ENCODE data around the gene SEC61A2.
"Not testable (repeated sequence)": the region's sequence is repeated elsewhere in the genome, so short reads cannot be mapped to it uniquely, and the experiment has no call there.

The SEC61A2 gene

GRCh38 chr10:12129222-12130111, at the start of gene SEC61A2:
Gene SEC61A2 (plus strand): TSS chr10:12129677. CDS start chr10:12129788, 111 bp downstream.
- DNase-seq: peak; percentile 89 to 97 (median 94)

GRCh38 chr10:12081470-12081869, 48.0 kb upstream of the SEC61A2 start:
- DNase-seq: no peak

DNA sequence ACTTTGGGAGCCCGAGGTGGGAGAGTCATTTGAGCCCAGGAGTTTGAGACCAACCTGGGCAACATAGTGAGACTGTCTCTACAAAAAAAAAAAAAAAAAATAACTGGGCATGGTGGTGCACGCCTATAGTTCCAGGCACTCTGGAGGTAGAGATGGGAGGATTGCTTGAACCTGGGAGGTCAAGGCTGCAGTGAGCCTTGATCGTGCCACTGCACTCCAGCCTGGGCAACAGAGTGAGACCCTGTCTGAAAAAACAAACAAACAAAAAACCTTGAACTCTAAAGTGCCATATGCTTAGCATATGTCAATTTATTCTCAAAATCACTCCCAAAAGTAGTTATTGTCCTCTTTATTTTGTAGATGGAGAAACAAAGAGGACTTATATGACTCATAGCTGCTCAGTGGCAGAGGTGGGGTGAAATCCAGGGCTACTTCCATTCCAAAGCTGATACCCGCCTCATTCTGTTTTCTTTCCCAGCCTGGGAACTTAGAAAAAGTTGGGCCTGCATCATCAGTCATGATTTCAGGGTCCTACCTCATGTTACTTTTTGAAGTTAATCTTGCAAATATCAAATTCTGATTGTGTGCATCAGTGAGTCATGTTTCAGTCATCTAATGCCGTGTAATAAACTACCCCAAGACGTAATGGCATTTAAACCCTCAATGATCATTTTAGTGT, 47.5 kb upstream of the SEC61A2 start:
- no peak for DNase-seq

DNA sequence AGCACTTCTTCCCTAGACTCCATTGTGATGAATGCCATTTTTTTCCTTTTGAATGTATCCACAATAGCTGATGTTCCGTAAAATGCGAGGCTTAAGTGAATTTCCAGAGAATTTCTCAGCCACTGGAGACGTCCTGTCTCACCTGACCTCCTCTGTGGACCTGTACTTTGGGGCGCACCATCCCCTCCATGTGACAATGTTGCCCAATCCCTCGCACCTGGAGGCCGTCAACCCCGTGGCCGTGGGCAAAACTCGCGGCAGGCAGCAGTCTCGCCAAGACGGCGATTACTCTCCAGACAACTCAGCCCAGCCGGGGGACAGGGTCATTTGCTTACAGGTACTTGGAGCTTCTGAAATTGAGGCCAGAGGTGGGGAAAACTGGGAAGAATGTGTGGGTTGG, 40.6 kb upstream of the SEC61A2 start:
- no peak for DNase-seq

DNA sequence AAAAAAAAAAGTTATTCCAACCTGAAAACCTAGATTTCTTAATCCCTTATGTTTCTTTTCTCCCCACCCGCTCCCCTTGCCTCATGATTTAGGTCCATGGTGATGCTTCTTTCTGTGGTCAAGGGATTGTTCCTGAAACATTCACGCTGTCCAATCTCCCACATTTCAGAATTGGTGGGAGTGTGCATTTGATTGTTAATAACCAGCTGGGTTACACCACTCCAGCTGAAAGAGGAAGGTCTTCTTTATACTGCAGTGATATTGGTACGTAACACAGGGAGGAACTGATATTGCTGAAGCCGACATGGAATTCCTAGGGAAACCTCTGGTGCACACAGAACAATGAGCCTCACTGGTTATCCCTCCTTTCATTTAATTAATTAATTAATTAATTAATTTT, 38.1 kb upstream of the SEC61A2 start:
- DNase-seq: no peak

DNA sequence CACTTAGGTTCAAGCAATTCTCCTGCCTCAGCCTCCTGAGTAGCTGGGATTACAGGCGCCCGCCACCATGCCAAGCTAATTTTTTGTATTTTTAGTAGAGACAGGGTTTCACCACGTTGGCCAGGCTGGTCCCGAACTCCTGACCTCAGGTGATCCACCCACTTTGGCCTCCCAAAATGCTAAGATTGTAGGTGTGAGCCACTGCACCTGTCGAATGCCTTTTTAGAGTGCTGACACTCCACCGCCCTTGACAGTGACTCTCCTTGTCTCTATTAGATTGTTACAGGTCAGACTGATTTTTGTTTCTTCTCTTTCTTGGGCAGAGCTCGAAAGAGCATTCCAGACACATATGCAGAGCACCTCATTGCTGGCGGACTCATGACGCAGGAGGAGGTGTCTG, 32.1 kb upstream of the SEC61A2 start:
- DNase-seq: not testable (repeated sequence)

- no peak for DNase-seq
Observed at GRCh38 chr10:12097791-12098190, 31.7 kb upstream of the SEC61A2 start.

GRCh38 chr10:12098966-12099365, 30.5 kb upstream of the SEC61A2 start:
- DNase-seq: no peak

- no peak for DNase-seq
Observed at GRCh38 chr10:12103802-12104201, 25.7 kb upstream of the SEC61A2 start.

DNA sequence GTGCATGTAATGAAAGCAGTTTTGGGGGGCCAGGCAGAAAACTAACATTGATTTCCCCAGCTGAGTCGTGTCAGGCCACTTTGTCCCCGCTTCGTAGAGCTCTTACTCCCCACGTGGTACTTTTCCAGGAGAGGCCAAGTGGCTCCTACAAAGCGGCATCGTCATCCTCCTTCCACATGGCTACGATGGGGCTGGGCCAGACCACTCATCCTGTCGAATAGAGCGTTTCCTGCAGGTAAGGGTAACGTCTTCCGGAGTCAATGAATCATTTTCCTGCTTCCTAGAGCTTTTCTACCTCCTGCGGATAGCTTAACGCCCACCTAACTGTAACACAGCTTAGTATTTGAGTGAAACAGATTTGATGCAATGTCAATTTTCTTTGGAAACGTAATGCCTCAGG, 21.7 kb upstream of the SEC61A2 start:
- DNase-seq: no peak

DNA sequence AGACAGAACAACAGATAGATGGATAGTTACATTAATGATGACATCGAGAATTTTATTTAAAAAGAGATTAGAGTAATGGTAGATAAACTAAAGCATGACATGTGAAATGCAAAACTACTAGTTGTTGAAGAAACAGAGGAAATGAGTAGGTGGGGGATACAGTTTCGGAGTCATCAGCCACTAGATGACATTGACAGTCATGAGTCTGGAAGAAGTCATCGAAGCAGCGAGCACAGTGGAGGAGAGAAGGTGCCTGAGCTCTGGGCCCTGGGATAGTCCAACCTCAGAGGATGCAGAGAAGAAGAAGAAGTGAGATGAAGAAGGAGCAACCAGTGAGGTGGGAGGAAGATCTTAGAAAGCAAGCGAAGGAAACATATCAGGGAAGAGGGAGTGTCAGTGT, 20.2 kb upstream of the SEC61A2 start:
- no peak for DNase-seq

GRCh38 chr10:12111528-12111927, 17.9 kb upstream of the SEC61A2 start:
- no peak for DNase-seq

- DNase-seq: no peak
Observed at GRCh38 chr10:12113627-12114026, 15.8 kb upstream of the SEC61A2 start.

GRCh38 chr10:12121673-12122072, 7.8 kb upstream of the SEC61A2 start:
- DNase-seq: no peak

DNA sequence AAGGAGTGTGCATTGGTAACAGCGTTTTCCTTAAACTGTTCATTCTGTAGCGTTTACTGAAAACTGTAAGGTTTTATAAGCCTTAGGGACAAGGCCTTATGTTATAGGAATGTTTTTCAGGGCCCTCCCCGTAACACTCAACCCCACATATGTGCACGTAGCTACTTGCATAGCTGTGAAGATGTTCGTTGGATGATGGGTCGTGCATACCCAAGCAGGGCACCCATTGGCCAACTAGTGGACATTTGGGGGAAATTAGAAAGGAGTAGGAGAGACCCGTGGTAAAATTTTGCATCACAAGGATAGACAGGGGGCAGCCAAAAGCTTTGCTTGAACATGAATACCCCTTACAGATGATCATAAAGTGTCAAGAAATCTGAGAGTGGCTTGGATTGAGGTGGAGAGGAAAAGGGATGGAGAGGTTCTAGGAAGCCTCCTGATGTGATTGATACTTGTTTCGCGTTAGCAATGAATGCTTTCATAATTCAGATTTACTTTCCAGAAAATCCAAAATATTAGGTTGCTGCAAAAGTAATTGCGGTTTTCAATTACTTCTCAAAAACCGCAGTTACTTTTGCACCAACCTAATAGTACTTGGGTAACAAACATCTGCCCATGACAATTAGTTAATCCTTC, 878 bp downstream of the SEC61A2 start:
- DNase-seq: peak in 3 of 6 experiments; percentile 3 to 22 (median 10)

- DNase-seq: no peak
Observed at GRCh38 chr10:12135631-12136030, 6.2 kb downstream of the SEC61A2 start.

DNA sequence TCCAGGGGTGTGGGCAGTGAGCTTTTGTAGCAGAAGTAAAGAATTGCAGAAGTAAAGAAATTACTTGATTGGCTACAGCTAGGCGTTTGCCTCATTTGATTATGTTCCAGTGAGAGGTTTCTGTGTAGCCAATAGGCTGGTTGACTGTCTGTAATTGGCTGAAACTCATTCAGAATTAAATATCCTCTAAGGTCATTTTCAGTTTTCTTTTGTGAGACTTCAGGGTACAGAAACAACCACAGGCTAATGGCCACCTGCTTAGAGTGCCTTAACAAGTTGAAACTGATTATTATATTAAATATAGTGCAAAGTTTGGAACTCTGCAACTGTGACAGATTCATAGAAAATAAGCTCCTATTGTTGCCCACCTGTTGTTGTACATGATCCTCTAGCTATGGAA, 10.6 kb downstream of the SEC61A2 start:
- DNase-seq: no peak

GRCh38 chr10:12144538-12144937, 15.1 kb downstream of the SEC61A2 start:
- DNase-seq: no peak

DNA sequence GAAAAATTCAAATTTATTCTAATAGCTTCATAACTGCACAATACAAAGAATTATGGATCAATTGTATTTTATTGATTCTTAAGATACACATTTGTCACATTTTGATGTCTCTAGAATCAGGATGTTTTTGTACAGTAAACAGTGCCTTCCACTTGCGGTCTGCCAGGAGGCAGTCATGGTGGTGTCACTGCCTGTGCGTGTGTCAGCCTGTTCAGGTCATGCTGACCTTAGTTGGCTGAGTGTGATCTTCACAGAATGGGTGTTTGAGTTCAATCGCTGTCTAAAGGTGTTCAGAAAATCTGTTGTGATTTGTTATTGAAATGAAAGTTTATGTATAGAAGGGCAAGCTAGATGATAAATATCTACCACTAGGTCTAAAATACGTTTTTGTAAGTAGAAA, 20.7 kb downstream of the SEC61A2 start:
- no peak for DNase-seq

DNA sequence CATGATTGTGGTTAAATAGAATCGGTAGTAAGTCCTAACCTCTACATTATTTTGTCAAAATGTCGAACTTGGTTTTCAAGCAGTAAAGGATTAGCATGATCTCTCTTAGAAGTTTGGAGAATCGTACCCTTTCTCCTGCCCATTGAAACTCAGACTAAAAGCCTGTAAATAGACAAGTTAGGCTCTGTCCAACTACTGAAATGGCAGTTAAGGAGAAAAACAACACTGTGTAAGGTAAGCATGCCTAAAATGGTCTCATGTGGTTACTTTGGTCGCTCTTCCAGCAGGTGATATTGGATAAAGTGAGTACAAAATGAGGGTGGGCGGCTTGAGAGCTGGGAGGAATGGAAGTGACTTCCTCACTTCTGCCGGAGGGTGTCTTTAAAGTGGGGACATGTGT, 25.0 kb downstream of the SEC61A2 start:
- no peak for DNase-seq

GRCh38 chr10:12156367-12157123, 27.1 kb downstream of the SEC61A2 start:
- no peak for DNase-seq

DNA sequence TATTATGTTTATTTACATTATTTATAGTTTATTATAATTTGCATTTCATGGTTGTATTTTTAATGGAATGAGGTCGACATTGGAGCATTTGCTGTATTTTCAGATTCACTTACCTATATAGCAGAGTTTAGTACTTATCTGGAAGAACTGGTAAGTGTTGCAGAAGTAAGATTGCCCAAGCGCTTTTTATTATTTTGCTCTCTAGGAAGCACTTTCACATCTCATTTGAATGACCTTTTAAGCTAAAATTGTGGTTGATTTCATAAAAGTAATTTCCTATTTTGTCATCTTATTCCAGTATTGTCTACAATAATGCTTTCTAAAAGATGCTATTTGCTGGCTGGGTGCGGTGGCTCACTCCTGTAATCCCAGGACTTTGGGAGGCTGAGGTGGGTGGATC, 28.6 kb downstream of the SEC61A2 start:
- DNase-seq: no peak

DNA sequence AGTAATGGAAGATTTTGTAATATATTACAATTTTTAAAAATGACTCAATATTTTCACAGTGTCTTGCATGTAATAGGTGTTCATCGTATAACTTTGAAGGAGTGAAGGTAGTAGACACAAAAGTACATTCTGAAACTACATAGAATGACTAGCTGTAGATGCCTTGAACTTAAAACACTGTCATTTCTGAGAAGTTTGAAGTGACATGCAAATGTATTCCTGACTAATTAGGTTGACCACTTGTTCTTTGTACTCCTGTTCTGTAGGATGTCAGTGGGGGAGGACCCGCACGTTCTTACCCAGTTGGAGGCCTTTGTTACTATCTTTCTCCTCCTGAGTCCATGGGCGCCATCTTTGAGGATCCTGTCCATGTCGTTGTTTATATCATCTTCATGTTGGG, 31.2 kb downstream of the SEC61A2 start:
- DNase-seq: no peak

All from stimulated activated naive CD4-positive, alpha-beta T cell (primary cell).